HG03159 (cell line): ENCODE data around the gene RFFL.

Experiments
- ATAC-seq: cut with Tn5 transposase; IDR thresholded peaks from one replicate; pipeline ENCODE4 v1.9.1; 2021; ENCODE audit warnings: mild to moderate bottlenecking, moderate library complexity; ENCODE audit not compliant: unreplicated experiment

The RFFL gene

GRCh38 chr17:34980353-34980680, 83.2 kb downstream of the RFFL start, which contains the start of gene LIG3:
Gene LIG3 (plus strand): TSS chr17:34980512. CDS start chr17:34983006, 2,494 bp downstream.
- peak; percentile 72 for ATAC-seq

DNA sequence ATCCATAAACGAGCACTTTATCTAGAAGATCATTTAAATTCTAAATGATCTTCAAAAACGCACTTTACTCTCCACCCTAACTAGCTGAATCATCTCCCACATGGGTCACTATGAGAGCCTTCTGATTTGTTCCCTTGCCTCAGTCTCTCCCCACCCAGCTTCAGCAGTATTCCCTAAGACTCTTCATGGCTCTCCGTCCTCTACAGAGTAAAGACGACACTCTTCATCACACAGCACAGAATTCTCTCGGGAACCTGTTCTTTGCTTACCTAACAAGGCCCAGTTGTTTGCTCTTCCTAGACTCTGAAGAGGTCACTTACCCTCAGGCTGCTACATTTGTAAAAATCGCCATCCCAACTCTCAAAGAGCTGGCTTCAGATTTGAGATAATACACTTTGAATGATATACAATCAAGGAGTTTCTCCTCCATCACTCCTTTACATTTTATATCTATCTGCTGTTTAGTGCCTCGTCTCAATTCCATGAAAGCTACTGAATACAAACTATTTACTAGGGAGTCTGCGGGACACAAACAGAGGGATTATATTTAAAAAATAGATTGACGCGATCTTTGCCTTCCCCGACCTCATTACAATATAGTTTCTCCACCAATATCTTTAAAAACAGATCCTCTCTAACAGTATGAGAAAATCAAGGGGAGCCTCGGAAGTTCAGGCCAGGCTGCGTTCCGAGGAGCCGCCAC, 83.7 kb downstream of the RFFL start:
- no peak for ATAC-seq

DNA sequence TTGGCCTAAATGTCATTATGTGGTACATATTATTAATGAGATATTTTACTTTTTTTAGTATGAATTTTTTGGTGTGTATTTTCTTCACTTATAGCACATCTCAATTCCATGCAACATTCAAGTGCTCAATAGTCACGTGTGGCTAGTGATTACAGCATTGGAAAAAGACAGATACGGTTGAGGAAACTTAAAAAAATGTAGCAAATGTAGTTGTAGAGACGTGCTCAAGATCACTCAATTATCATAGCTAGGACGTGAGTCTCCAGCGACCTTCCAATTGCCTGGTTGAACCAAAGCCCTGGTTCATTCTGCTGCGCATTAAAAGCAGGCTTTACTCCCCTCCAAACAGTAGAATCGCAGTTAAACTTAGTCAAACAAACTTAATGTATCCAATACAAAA, 84.4 kb downstream of the RFFL start:
- no peak for ATAC-seq

- no peak for ATAC-seq
Measured at GRCh38 chr17:34974794-34975785, 88.4 kb downstream of the RFFL start.

- ATAC-seq, result no peak
Measured at GRCh38 chr17:34974179-34974578, 89.3 kb downstream of the RFFL start.

DNA sequence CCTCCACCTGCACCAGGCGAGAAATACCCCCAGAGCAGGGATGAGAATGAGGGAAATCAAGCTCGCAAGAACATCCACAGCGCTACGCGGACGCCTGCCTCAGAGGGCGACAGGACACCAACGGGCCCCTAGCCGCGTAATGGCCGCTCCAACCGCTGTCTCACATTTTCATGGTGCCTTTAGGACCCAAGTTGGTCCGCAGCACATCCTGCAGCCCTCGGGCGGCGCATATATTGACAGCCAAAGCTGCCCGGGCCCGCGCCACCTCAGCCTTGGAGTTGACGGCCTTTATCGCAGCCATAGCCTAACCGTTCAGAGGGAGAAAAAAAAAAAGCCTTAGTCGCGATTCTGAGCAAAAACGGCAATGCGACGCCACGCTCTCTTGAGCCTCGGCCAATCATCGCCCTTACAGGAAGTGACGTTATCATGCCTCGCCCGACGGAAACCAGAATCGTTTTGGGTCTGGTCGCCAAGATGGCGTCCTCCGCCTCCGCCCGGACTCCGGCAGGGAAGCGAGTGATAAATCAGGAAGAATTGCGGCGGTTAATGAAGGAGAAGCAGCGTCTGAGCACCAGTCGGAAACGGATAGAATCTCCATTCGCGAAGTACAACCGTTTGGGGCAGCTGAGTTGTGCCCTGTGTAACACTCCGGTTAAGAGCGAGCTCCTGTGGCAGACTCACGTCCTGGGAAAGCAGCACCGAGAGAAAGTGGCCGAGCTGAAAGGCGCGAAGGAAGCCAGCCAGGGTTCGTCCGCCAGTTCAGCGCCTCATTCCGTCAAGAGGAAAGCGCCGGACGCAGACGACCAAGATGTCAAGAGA, 102.2 kb downstream of the RFFL start, which contains the start of the genes CCT6B and ZNF830:
Gene CCT6B (minus strand): TSS at position 368 of the 819 bp plus-strand sequence. CDS start 67 bp downstream, at position 301.
Gene ZNF830 (plus strand): TSS at position 448 of the 819 bp plus-strand sequence. CDS start 27 bp downstream, at position 475.
- peak; percentile 87 for ATAC-seq

DNA sequence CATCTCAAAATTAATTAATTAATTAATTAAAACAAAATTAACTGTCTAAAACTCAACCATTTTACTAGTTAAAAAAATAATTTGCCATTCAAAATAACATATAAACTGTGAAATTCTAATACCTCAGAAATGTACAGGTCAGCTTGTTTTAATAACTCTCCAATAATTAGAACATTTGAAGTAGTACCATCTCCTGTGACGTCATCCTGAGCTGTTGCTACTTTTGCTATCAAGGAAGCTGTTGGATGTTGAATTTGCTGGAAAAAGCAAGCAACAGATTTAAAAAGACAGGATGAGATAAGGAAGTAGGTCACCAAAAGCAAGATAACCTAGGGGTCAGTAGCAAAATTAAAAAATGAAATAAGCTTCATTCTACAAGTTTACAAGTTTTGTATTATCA, 105.1 kb downstream of the RFFL start:
- ATAC-seq, result no peak
